Measurements from ENCODE around the gene SEC22A. TPM values are rescaled to one million over a fixed set of nuclear protein-coding genes. Genes with fewer than 3 reads are reported as not detected.

Gene SEC22A
- total RNA-seq, 1 donor from 2014 or later: 41.2 TPM

DNA sequence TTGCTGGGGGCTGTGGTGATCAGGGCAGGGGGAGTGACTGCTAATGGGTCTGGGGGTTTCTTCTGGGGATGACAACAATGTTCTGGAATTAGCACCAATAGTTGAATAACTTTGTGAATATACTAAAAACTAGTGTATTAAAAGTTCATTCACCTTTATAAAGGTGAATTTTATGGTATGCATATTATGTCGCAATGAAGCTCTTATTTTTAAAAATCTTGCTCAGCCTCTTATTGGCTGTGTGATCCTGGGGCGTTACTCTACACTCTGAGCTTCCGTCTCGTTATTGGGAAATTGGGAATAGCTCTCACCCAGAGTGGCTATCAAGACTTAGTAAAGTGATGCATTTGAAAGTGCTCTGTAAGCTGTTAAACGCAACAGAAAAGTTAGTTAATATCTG lies 105.3 kb downstream of the SEC22A start:
- no peak for DNase-seq

- DNase-seq: no peak
These were observed 108.4 kb downstream of the SEC22A start for GRCh38 chr3:123310186-123310585.

DNA sequence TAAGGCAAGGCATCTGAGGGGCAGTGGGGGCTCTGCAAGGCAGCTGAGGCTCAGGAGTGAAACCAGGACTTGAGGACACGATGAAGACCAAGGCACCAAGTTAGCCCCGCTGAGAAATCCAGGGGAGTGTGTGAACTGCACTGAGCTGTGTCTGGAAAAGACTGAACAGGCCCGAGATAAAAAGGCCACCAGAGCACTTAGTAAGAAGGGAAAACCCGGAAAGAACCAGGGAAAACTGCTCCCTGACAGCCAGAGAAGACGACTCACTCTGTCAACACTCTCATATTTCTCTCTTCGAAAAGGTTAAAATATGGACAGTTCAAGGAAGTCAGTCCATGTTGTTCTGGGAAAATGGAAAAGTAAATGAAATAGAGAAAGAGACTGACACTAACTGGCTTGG lies 109.0 kb downstream of the SEC22A start:
- DNase-seq: no peak

GRCh38 chr3:123311201-123311600 lies 109.5 kb downstream of the SEC22A start:
- DNase-seq: no peak

- no peak for DNase-seq
These were observed 110.9 kb downstream of the SEC22A start for GRCh38 chr3:123312331-123313265.

DNA sequence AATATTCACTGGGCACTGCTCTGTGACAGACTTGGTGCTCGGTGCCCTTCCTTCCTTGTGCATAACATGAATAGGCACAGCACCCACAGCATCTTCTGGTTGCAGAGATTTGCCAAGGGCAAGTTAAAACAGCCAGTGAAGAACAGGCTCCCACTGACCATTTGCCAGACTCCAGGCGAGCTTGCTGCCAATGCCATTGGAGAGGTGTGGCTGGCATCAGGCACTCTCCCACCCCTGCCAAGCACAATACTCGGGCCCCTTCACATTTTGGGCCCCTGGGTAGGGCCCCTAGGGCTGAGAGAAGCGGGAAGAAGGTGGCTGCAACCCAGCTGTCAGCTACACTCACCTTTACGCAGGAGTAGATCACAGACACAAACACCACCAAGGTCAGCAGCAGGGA lies 112.1 kb downstream of the SEC22A start:
- no peak for DNase-seq

- no peak for DNase-seq
These were observed 112.9 kb downstream of the SEC22A start for GRCh38 chr3:123314359-123315270.

GRCh38 chr3:123315271-123315595 lies 113.5 kb downstream of the SEC22A start:
- no peak for DNase-seq

- DNase-seq: no peak
These were observed 116.0 kb downstream of the SEC22A start for GRCh38 chr3:123317716-123318115.

DNA sequence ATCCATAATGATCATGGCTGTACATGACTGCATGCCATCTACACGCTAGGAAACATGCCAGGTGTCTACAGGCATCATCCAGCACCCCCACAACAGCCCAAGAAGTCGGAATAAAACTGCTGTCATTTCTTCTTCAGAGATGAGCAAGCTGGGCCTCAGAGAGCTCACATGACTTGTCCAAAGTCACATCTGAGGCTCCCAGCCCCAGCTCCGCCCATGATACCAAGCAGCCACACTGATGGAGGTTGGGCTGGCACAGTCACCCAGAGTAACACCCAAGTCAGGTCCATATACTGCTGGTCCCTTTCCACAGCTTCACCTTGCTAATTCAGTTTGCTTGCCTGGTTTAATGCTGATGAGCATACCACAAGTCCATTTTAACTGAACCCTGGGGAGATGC lies 116.6 kb downstream of the SEC22A start:
- no peak for DNase-seq

DNA sequence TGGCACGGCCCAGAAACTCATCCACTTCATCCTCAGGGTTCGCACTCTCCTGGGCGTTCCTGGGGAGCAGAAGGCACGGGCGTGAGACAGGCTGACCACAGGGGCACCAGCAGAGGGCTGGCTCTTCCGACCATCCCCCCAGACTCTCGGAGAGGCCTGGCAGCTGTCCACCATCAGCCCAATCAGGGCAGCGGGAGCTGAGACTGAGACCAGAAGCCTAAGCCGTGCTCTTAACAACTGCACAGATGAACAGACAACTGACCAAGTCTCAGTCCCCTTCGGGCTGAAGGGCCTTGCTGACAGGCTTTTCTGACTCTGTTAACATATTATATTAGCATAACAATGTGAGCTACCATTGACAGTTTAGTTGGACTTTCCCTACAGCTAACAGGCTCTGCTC lies 118.0 kb downstream of the SEC22A start:
- no peak for DNase-seq

DNA sequence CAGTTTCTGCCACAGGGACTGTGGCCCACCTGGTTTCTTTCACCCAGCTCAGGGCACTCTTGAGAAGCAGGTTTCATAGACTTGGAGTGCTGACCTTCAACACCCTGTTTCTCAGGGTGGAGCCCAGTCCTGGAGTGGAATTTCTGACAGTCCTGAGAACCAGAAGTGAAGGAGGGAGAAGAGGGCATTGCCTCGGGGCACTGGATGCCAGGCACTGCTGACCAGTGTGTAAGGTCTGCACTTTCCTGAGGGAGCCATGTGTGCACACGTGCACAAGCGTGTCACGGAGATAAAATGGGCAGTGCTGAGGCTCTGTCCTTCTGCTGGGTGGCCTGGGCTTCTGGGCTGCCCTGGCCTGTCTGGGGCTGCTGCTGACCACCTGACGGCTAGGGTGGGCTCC lies 118.5 kb downstream of the SEC22A start:
- no peak for DNase-seq

GRCh38 chr3:123321806-123322205 lies 120.1 kb downstream of the SEC22A start:
- DNase-seq: no peak

- DNase-seq: no peak
These were observed 121.1 kb downstream of the SEC22A start for GRCh38 chr3:123322866-123323265.

Other genes starting within 250 kb of the SEC22A start
- gene SEMA5B, start 174.2 kb upstream of the SEC22A start, total RNA-seq: 8.6 TPM
- 17.9 TPM for gene PDIA5, start 134.9 kb upstream of the SEC22A start, total RNA-seq
- 4.0 TPM for gene ADCY5, start 247.1 kb downstream of the SEC22A start, total RNA-seq

Data from skin of body (tissue), 2 donors.